ENCODE measurements around the gene RRP1B.

RRP1B gene

GRCh38 chr21:43658088-43658741, 1.1 kb upstream of the RRP1B start:
- Histone ChIP-seq H3K36me3 (ENCODE audit: control insufficient read depth, insufficient read depth, low read length) (peaks cover 3% of the 10 kb centered on the region), H3K27me3 (replicated peaks; ENCODE audit: control insufficient read depth, insufficient read depth, low read length) (no peaks in the 10 kb centered on the region), H3K4me3 (replicated peaks; ENCODE audit: low read depth, low read length) (no peak overlapping the region)
- TF ChIP-seq CTCF (IDR thresholded peaks at IDR 0.05; ENCODE audit: insufficient read depth, low read length, poor library complexity, severe bottlenecking): no peak
- DNase-seq (ENCODE audit: extremely low read depth, insufficient read length): no peak

- H3K4me3 ChIP-seq (replicated peaks; ENCODE audit: low read depth, low read length): no peak overlapping the region; the same call in 1 of the 2 replicates
- no peaks in the 10 kb centered on the region for H3K27me3 ChIP-seq (replicated peaks; ENCODE audit: control insufficient read depth, insufficient read depth, low read length)
- peaks cover 3% of the 10 kb centered on the region for H3K36me3 ChIP-seq (ENCODE audit: control insufficient read depth, insufficient read depth, low read length)
- no peak for DNase-seq (ENCODE audit: extremely low read depth, insufficient read length)
- TF ChIP-seq CTCF (IDR thresholded peaks at IDR 0.05; ENCODE audit: insufficient read depth, low read length, poor library complexity, severe bottlenecking): no peak
These were observed 608 bp upstream of the RRP1B start for GRCh38 chr21:43658769-43659135.

GRCh38 chr21:43662286-43662685, 2.9 kb downstream of the RRP1B start:
- peaks cover 9% of the 10 kb centered on the region for H3K36me3 ChIP-seq (ENCODE audit: control insufficient read depth, insufficient read depth, low read length)
- no peak overlapping the region for H3K4me3 ChIP-seq (replicated peaks; ENCODE audit: low read depth, low read length)
- no peak for TF ChIP-seq CTCF (IDR thresholded peaks at IDR 0.05; ENCODE audit: insufficient read depth, low read length, poor library complexity, severe bottlenecking)
- H3K27me3 ChIP-seq (replicated peaks; ENCODE audit: control insufficient read depth, insufficient read depth, low read length): no peaks in the 10 kb centered on the region
- no peak for DNase-seq (ENCODE audit: extremely low read depth, insufficient read length)

GRCh38 chr21:43663033-43663432, 3.7 kb downstream of the RRP1B start:
- H3K36me3 ChIP-seq (ENCODE audit: control insufficient read depth, insufficient read depth, low read length): peaks cover 9% of the 10 kb centered on the region
- TF ChIP-seq CTCF (IDR thresholded peaks at IDR 0.05; ENCODE audit: insufficient read depth, low read length, poor library complexity, severe bottlenecking): no peak
- H3K27me3 ChIP-seq (replicated peaks; ENCODE audit: control insufficient read depth, insufficient read depth, low read length): no peaks in the 10 kb centered on the region
- no peak overlapping the region for H3K4me3 ChIP-seq (replicated peaks; ENCODE audit: low read depth, low read length)
- DNase-seq (ENCODE audit: extremely low read depth, insufficient read length): no peak

GRCh38 chr21:43664358-43664757, 5.0 kb downstream of the RRP1B start:
- DNase-seq (ENCODE audit: extremely low read depth, insufficient read length): no peak
- TF ChIP-seq CTCF (IDR thresholded peaks at IDR 0.05; ENCODE audit: insufficient read depth, low read length, poor library complexity, severe bottlenecking): no peak
- no peaks in the 10 kb centered on the region for H3K27me3 ChIP-seq (replicated peaks; ENCODE audit: control insufficient read depth, insufficient read depth, low read length)
- no peak overlapping the region for H3K4me3 ChIP-seq (replicated peaks; ENCODE audit: low read depth, low read length)
- H3K36me3 ChIP-seq (ENCODE audit: control insufficient read depth, insufficient read depth, low read length): peaks cover 9% of the 10 kb centered on the region

GRCh38 chr21:43665879-43666278, 6.5 kb downstream of the RRP1B start:
- no peaks in the 10 kb centered on the region for H3K27me3 ChIP-seq (replicated peaks; ENCODE audit: control insufficient read depth, insufficient read depth, low read length)
- no peak for TF ChIP-seq CTCF (IDR thresholded peaks at IDR 0.05; ENCODE audit: insufficient read depth, low read length, poor library complexity, severe bottlenecking)
- peaks cover 16% of the 10 kb centered on the region for H3K36me3 ChIP-seq (ENCODE audit: control insufficient read depth, insufficient read depth, low read length)
- no peak for DNase-seq (ENCODE audit: extremely low read depth, insufficient read length)
- no peak overlapping the region for H3K4me3 ChIP-seq (replicated peaks; ENCODE audit: low read depth, low read length)

Measured in GM06990 (cell line).